ENCODE measurements around the gene RIMKLA. TPM values are rescaled to one million over a fixed set of nuclear protein-coding genes. Genes with fewer than 3 reads are reported as not detected.

Gene RIMKLA
- polyA plus RNA-seq, 3 donors = not detected

DNA sequence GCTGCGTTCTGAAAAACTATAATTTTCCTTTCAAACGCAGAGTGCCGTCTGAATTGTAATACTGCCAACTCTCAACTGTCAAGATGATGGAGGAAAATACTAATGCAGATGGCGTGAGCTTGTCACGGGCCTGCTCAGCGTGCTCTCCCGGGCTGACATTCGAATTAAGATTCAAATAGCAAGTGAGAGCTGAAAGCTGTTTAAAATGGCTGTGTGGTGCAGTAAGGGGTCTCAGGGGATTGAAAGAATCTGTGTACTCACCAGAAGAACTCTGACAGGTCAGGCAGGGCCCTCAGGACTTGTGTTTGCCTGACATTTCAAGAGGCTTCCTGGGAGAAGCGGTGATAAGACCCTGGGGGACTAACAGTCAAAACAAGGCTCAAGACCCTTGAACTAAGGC, 42.1 kb downstream of the RIMKLA start:
- Mint-ChIP-seq H3K4me1 (no peaks in the 10 kb centered on the region), H3K36me3 (no peaks in the 10 kb centered on the region), H3K4me3 (no peak overlapping the region), H3K9me3 (peaks cover 0 to 4% (median 0%) of the 10 kb centered on the region in 7 donors), H3K27ac (no peak overlapping the region), H3K27me3 (ENCODE audit: low read depth in 3 of 3) (peaks cover 2 to 4% (median 3%) of the 10 kb centered on the region in 3 donors)
- Histone ChIP-seq H2AFZ (ENCODE audit: insufficient read depth, low read depth, low read length, poor library complexity, severe bottlenecking) (no peak overlapping the region), H3K9ac (ENCODE audit: insufficient read depth, low read length, poor library complexity, severe bottlenecking) (no peak overlapping the region), H3K4me2 (replicated peaks; ENCODE audit: extremely low read depth, low read length, poor library complexity, severe bottlenecking) (no peak overlapping the region), H3K79me2 (ENCODE audit: insufficient read depth, low read length) (no peaks in the 10 kb centered on the region), H3K27ac (ENCODE audit: low read depth in 1 of 2, low read length in 2 of 2) (no peak overlapping the region), H4K20me1 (ENCODE audit: insufficient read depth, low read length) (no peaks in the 10 kb centered on the region), H3K4me3 (replicated peaks in 1 of 3; ENCODE audit: low read depth in 2 of 3, low read length in 3 of 3) (no peak overlapping the region), H3K36me3 (replicated peaks in 1 of 2; ENCODE audit: control insufficient read depth in 1 of 2, insufficient read depth in 2 of 2, low read length in 2 of 2) (no peaks in the 10 kb centered on the region), H3K4me1 (ENCODE audit: control insufficient read depth in 1 of 2, insufficient read depth in 2 of 2, low read length in 2 of 2) (no peaks in the 10 kb centered on the region), H3K27me3 (ENCODE audit: control insufficient read depth in 2 of 2, insufficient read depth in 2 of 2, low read length in 2 of 2) (no peaks in the 10 kb centered on the region), H3K9me3 (replicated peaks in 1 of 2; ENCODE audit: control insufficient read depth in 1 of 2, insufficient read depth in 1 of 2, low read length in 2 of 2) (no peaks in the 10 kb centered on the region)
- DNase-seq = no peak
- intact Hi-C loops (cut with micrococcal nuclease) = no loop called here
- 87% methylated on average over 6 of the region's 9 CpGs for WGBS (ENCODE audit: insufficient coverage)
- TF ChIP-seq, protein P1, sequence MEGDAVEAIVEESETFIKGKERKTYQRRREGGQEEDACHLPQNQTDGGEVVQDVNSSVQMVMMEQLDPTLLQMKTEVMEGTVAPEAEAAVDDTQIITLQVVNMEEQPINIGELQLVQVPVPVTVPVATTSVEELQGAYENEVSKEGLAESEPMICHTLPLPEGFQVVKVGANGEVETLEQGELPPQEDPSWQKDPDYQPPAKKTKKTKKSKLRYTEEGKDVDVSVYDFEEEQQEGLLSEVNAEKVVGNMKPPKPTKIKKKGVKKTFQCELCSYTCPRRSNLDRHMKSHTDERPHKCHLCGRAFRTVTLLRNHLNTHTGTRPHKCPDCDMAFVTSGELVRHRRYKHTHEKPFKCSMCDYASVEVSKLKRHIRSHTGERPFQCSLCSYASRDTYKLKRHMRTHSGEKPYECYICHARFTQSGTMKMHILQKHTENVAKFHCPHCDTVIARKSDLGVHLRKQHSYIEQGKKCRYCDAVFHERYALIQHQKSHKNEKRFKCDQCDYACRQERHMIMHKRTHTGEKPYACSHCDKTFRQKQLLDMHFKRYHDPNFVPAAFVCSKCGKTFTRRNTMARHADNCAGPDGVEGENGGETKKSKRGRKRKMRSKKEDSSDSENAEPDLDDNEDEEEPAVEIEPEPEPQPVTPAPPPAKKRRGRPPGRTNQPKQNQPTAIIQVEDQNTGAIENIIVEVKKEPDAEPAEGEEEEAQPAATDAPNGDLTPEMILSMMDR (IDR thresholded peaks at IDR 0.05) = no peak

DNA sequence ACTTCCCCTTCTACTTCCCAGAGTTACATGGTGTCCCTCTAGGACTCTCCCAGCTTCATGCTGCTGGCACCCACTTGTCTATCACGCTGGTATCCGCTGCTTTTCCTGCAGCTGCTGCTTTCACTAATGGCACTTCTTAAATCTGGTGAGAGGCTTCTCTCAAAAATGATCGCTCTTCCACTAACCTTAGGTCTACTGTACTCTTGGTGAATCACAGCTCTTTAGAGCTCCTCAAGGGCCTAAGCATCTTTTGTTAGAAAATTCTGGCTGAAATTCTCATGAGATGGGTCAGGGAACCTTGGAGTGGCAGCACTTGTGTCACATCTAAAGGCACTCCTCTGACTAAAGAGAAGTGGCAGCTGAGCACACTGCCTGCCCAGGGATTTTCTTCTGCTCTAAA, 43.1 kb downstream of the RIMKLA start:
- no peak overlapping the region for H3K9ac ChIP-seq (ENCODE audit: insufficient read depth, low read length, poor library complexity, severe bottlenecking)
- no peak overlapping the region for H3K4me3 Mint-ChIP-seq
- no peaks in the 10 kb centered on the region for H3K9me3 ChIP-seq (replicated peaks in 1 of 2; ENCODE audit: control insufficient read depth in 1 of 2, insufficient read depth in 1 of 2, low read length in 2 of 2)
- H3K36me3 ChIP-seq (replicated peaks in 1 of 2; ENCODE audit: control insufficient read depth in 1 of 2, insufficient read depth in 2 of 2, low read length in 2 of 2) = no peaks in the 10 kb centered on the region
- H3K4me1 Mint-ChIP-seq = no peaks in the 10 kb centered on the region
- H3K36me3 Mint-ChIP-seq = no peaks in the 10 kb centered on the region
- WGBS (ENCODE audit: insufficient coverage) = 94% methylated on average over 2 of the region's 3 CpGs
- no peak overlapping the region for H3K27ac ChIP-seq (ENCODE audit: low read depth in 1 of 2, low read length in 2 of 2)
- peaks cover 0 to 4% (median 3%) of the 10 kb centered on the region in 3 donors for H3K27me3 Mint-ChIP-seq (ENCODE audit: low read depth in 3 of 3)
- peaks cover 0 to 4% (median 0%) of the 10 kb centered on the region in 7 donors for H3K9me3 Mint-ChIP-seq
- H2AFZ ChIP-seq (ENCODE audit: insufficient read depth, low read depth, low read length, poor library complexity, severe bottlenecking) = no peak overlapping the region
- H3K4me2 ChIP-seq (replicated peaks; ENCODE audit: extremely low read depth, low read length, poor library complexity, severe bottlenecking) = no peak overlapping the region
- TF ChIP-seq, protein P1 (IDR thresholded peaks at IDR 0.05) = no peak
- DNase-seq = no peak
- no peaks in the 10 kb centered on the region for H3K4me1 ChIP-seq (ENCODE audit: control insufficient read depth in 1 of 2, insufficient read depth in 2 of 2, low read length in 2 of 2)
- no peak overlapping the region for H3K4me3 ChIP-seq (replicated peaks in 1 of 3; ENCODE audit: low read depth in 2 of 3, low read length in 3 of 3)
- H3K79me2 ChIP-seq (ENCODE audit: insufficient read depth, low read length) = no peaks in the 10 kb centered on the region
- H4K20me1 ChIP-seq (ENCODE audit: insufficient read depth, low read length) = no peaks in the 10 kb centered on the region
- intact Hi-C loops (cut with micrococcal nuclease) = no loop called here
- H3K27ac Mint-ChIP-seq = no peak overlapping the region
- H3K27me3 ChIP-seq (ENCODE audit: control insufficient read depth in 2 of 2, insufficient read depth in 2 of 2, low read length in 2 of 2) = no peaks in the 10 kb centered on the region
